HEK293T (cell line): ENCODE results near the gene LRRC45.

ENCODE experiments used
- BHLHE40 ChIP-seq: fragments of 450-650 bp; IDR thresholded peaks from 2 replicates; pipeline ENCODE4 v1.6.1; 2016; ENCODE audit warnings: mild to moderate bottlenecking, moderate library complexity, borderline replicate concordance
- ELF4 ChIP-seq: fragments of 450-650 bp; IDR thresholded peaks from 2 replicates; pipeline ENCODE4 v1.6.1; 2017; ENCODE audit warnings: antibody characterized with exemption
- FOXK2 ChIP-seq: fragments of 450-650 bp; IDR thresholded peaks from 2 replicates; pipeline ENCODE4 v1.6.1; 2016; ENCODE audit warnings: mild to moderate bottlenecking
- FOXM1 ChIP-seq: fragments of 450-650 bp; IDR thresholded peaks from 2 replicates; pipeline ENCODE4 v1.6.1; 2017; ENCODE audit warnings: mild to moderate bottlenecking, borderline replicate concordance
- HDGF ChIP-seq: fragments of 450-650 bp; IDR thresholded peaks from 2 replicates; pipeline ENCODE4 v1.6.1; 2017; ENCODE audit warnings: antibody characterized with exemption, borderline replicate concordance
- LEF1 ChIP-seq: fragments of 450-650 bp; IDR thresholded peaks from 2 replicates; pipeline ENCODE4 v1.6.1; 2017; ENCODE audit warnings: mild to moderate bottlenecking, borderline replicate concordance
- NFRKB ChIP-seq: fragments of 450-650 bp; IDR thresholded peaks from 2 replicates; pipeline ENCODE4 v1.6.1; 2016; ENCODE audit warnings: mild to moderate bottlenecking, moderate library complexity
- SP1 ChIP-seq: fragments of 450-650 bp; IDR thresholded peaks from 2 replicates; pipeline ENCODE4 v1.6.1; 2017

DNA sequence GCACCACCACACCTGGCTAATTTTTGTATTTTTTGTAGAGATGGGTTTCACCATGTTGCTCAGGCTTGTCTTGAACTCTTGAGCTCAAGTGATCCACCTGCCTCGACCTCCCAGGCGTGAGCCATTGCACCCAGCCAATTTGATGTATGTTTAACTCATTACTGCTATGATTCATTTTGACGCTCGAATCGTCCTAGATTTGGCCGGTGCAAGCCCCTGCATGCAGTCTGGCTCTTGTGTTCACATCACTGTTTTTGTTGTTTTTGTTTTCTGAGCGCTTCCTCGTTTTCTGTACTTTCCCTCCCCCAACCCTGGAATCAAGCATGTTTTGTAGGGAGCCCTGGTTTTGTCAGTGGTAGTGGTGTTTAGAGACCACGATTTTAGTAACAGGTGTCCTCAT is 50.3 kb downstream of the LRRC45 start:
- TF ChIP-seq NFRKB, result no peak
- TF ChIP-seq BHLHE40, result no peak
- no peak for TF ChIP-seq HDGF
- no peak for TF ChIP-seq LEF1
- TF ChIP-seq SP1, result no peak
- no peak for TF ChIP-seq FOXK2
- TF ChIP-seq ELF4, result no peak
- TF ChIP-seq FOXM1, result no peak
